HEK293 (cell line): ENCODE data around the gene HEATR5B.

Experiments
- GLI2 ChIP-seq: fragments of 450-650 bp; formaldehyde crosslinking; IDR thresholded peaks from 2 replicates; pipeline ENCODE4; 2017; ENCODE audit warnings: missing biosample characterization, missing genetic modification characterization, low read depth, borderline replicate concordance
- MEIS1 ChIP-seq: sonication (generic); formaldehyde crosslinking; IDR thresholded peaks from 2 replicates; pipeline ENCODE4 v1.8.1; 2022; ENCODE audit warnings: missing genetic modification reagents, mild to moderate bottlenecking, borderline replicate concordance
- ZBTB7A ChIP-seq: fragments of 450-650 bp; formaldehyde crosslinking; IDR thresholded peaks from 2 replicates; pipeline ENCODE4 v1.5.1; 2016; ENCODE audit warnings: low read depth, missing biosample characterization, missing genetic modification characterization
- ZBTB8A ChIP-seq: fragments of 450-650 bp; formaldehyde crosslinking; IDR thresholded peaks from 2 replicates; pipeline ENCODE4 v1.5.1; 2016; ENCODE audit warnings: missing biosample characterization, missing genetic modification characterization
- ZNF10 ChIP-seq: fragments of 450-650 bp; formaldehyde crosslinking; IDR thresholded peaks from 2 replicates; pipeline ENCODE4 v1.5.1; 2017; ENCODE audit warnings: missing biosample characterization, missing genetic modification characterization
- ZNF19 ChIP-seq: fragments of 450-650 bp; formaldehyde crosslinking; IDR thresholded peaks from 2 replicates; pipeline ENCODE4; 2016; ENCODE audit warnings: missing biosample characterization, missing genetic modification characterization, low read depth
- ZNF223 ChIP-seq: fragments of 450-650 bp; formaldehyde crosslinking; IDR thresholded peaks from 2 replicates; pipeline ENCODE4 v1.5.1; 2016; ENCODE audit warnings: missing biosample characterization, missing genetic modification characterization
- ZNF274 ChIP-seq, 2 experiments: fragments of 200-500 bp in 1 of 2; fragments of 450-650 bp in 1 of 2; sonication (Bioruptor generic) in 1 of 2; formaldehyde crosslinking in 1 of 2; IDR thresholded peaks; 2 replicates each; pipeline versions ENCODE4 v1.5.1 to v1.6.1; 2014 to 2016; ENCODE audit warnings: borderline replicate concordance in 1 of 2, inconsistent platforms in 1 of 2, low read length in 1 of 2, missing biosample characterization in 1 of 2, missing genetic modification characterization in 1 of 2
- ZNF311 ChIP-seq: fragments of 450-650 bp; formaldehyde crosslinking; IDR thresholded peaks from 2 replicates; pipeline ENCODE4 v1.5.1; 2017; ENCODE audit warnings: missing biosample characterization, missing genetic modification characterization, borderline replicate concordance
- ZNF423 ChIP-seq: fragments of 450-650 bp; formaldehyde crosslinking; IDR thresholded peaks from 2 replicates; pipeline ENCODE4 v1.5.1; 2016; ENCODE audit warnings: missing biosample characterization, missing genetic modification characterization
- ZNF561 ChIP-seq: fragments of 450-650 bp; IDR thresholded peaks from 2 replicates; pipeline ENCODE4 v1.5.1; 2018; ENCODE audit warnings: missing biosample characterization, missing genetic modification characterization, borderline replicate concordance
- ZNF600 ChIP-seq: fragments of 450-650 bp; formaldehyde crosslinking; IDR thresholded peaks from 2 replicates; pipeline ENCODE4 v1.5.1; 2016; ENCODE audit warnings: missing biosample characterization, missing genetic modification characterization
- ZNF629 ChIP-seq: fragments of 450-650 bp; formaldehyde crosslinking; IDR thresholded peaks from 2 replicates; pipeline ENCODE4 v1.5.1; 2017; ENCODE audit warnings: missing biosample characterization, missing genetic modification characterization
- TF ChIP-seq, protein P1 (sequence below): fragments of 450-650 bp; formaldehyde crosslinking; IDR thresholded peaks from 2 replicates; pipeline ENCODE4 v1.5.1; 2016; ENCODE audit warnings: missing biosample characterization, missing genetic modification characterization

- TF ChIP-seq, protein P1, sequence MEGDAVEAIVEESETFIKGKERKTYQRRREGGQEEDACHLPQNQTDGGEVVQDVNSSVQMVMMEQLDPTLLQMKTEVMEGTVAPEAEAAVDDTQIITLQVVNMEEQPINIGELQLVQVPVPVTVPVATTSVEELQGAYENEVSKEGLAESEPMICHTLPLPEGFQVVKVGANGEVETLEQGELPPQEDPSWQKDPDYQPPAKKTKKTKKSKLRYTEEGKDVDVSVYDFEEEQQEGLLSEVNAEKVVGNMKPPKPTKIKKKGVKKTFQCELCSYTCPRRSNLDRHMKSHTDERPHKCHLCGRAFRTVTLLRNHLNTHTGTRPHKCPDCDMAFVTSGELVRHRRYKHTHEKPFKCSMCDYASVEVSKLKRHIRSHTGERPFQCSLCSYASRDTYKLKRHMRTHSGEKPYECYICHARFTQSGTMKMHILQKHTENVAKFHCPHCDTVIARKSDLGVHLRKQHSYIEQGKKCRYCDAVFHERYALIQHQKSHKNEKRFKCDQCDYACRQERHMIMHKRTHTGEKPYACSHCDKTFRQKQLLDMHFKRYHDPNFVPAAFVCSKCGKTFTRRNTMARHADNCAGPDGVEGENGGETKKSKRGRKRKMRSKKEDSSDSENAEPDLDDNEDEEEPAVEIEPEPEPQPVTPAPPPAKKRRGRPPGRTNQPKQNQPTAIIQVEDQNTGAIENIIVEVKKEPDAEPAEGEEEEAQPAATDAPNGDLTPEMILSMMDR (tag by site-specific recombination): no peak
- TF ChIP-seq ZNF223 (tag by site-specific recombination) (no peak), ZNF311 (tag by site-specific recombination) (no peak), ZNF600 (tag by site-specific recombination) (no peak), ZNF19 (tag by site-specific recombination) (no peak), ZNF274 (IDR thresholded peaks at IDR 0.05; ENCODE audit: low read length) (no peak), ZNF274 (tag by site-specific recombination; IDR thresholded peaks at IDR 0.05; ENCODE audit: borderline replicate concordance) (no peak), ZBTB7A (tag by site-specific recombination) (no peak), ZNF423 (no peak), GLI2 (tag by site-specific recombination) (no peak), ZNF10 (tag by site-specific recombination) (no peak), ZNF561 (no peak), MEIS1 (no peak), ZBTB8A (tag by site-specific recombination) (no peak), ZNF629 (tag by site-specific recombination) (no peak)
Observed at GRCh38 chr2:36967236-36967876, 116.8 kb downstream of the HEATR5B start.
